RWPE2 (cell line): Measurements from ENCODE around the gene ZNF138.
"Not testable (repeated sequence)": the region's sequence is repeated elsewhere in the genome, so short reads cannot be mapped to it uniquely, and the experiment has no call there.

Source experiments
- ATAC-seq: fragments of 200-7000 bp; cut with Tn5 transposase; 3 replicates; pipeline ENCODE4 v1.9.1; 2021; ENCODE audit warnings: low read depth
- DNase-seq: peaks from one replicate; pipeline ENCODE4 v3.0.0-alpha.2; 2020; ENCODE audit warnings: low spot score
- H3K27ac ChIP-seq: fragments of 450-650 bp; 2 replicates; pipeline ENCODE4 v1.5.1; 2017; ENCODE audit warnings: mild to moderate bottlenecking; ENCODE audit not compliant: poor library complexity, severe bottlenecking
- H3K27me3 ChIP-seq: fragments of 250-450 bp; sonication (Bioruptor Pico); 2 replicates; pipeline ENCODE4 v1.5.1; 2021; ENCODE audit warnings: mild to moderate bottlenecking, moderate library complexity; ENCODE audit not compliant: insufficient read depth, poor library complexity, severe bottlenecking
- H3K36me3 ChIP-seq: fragments of 250-450 bp; sonication (Bioruptor Pico); 2 replicates; pipeline ENCODE4 v1.5.1; 2020; ENCODE audit warnings: low read depth, mild to moderate bottlenecking, moderate library complexity
- H3K4me1 ChIP-seq: fragments of 250-450 bp; sonication (Bioruptor Pico); 2 replicates; pipeline ENCODE4 v1.5.1; 2021; ENCODE audit warnings: mild to moderate bottlenecking, moderate library complexity; ENCODE audit not compliant: insufficient read depth, poor library complexity, severe bottlenecking
- H3K4me3 ChIP-seq: fragments of 250-450 bp; sonication (Bioruptor Pico); 2 replicates; pipeline ENCODE4 v1.5.1; 2021; ENCODE audit warnings: mild to moderate bottlenecking, moderate library complexity; ENCODE audit not compliant: severe bottlenecking
- H3K9me3 ChIP-seq: fragments of 250-450 bp; sonication (Bioruptor Pico); 2 replicates; pipeline ENCODE4 v1.5.1; 2021; ENCODE audit warnings: mild to moderate bottlenecking, moderate library complexity; ENCODE audit not compliant: severe bottlenecking
- TF ChIP-seq, protein P1 (sequence below): fragments of 450-650 bp; IDR thresholded peaks from one replicate; pipeline ENCODE4 v1.5.1; 2017; ENCODE audit warnings: mild to moderate bottlenecking, moderate library complexity; ENCODE audit not compliant: poor library complexity, severe bottlenecking

Gene ZNF138

DNA sequence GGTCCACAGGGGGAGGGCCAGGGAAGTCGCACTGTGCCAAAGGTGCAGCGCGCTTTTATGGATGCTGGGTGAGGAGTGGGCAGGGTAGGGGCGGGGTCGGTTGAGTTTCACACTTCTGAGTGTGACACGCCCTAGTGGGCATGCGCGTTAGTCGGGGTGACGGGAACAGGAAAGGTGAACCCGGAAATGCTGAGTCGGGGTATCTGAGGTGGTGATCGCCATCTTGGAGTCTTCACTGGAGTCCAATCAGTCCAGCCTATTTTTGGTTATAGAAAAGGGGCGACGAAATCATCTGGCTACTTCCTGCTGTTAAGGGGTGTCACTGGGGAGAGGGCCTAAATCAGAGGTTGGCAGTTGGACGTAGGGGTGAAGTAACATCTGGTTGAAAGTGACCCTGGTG, 40.8 kb downstream of the ZNF138 start:
- H3K4me3 ChIP-seq, result no peak overlapping the region

DNA sequence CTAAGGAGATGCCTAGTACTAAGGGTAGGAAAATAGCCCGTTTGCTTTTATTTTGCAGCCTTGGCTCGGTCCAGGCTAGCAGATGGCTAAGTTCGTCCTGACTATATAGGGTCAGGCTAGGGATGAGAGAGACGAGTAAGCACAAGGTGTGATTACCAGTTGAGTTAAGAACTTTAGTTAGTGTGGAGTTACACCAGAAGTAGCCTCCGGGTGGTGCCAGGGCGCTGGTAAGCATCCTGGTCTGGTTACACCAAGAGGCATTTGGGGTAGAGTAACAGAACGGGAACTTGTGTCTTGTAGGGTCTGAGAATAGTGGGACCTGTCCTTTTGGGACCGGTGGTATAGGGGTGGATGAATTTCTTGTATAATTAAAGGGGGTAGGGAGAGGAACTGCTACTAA, 41.6 kb downstream of the ZNF138 start:
- peaks cover 11% of the 10 kb centered on the region for H3K36me3 ChIP-seq
- ATAC-seq, H3K27me3 ChIP-seq, H3K9me3 ChIP-seq, H3K4me3 ChIP-seq, DNase-seq, H3K27ac ChIP-seq, H3K4me1 ChIP-seq: not testable (repeated sequence)

More for the DNA sequence above, 40.8 kb downstream of the ZNF138 start:
- no peaks in the 10 kb centered on the region for H3K27me3 ChIP-seq
- ATAC-seq, result no peak
- no peak overlapping the region for H3K27ac ChIP-seq
- TF ChIP-seq, protein P1, sequence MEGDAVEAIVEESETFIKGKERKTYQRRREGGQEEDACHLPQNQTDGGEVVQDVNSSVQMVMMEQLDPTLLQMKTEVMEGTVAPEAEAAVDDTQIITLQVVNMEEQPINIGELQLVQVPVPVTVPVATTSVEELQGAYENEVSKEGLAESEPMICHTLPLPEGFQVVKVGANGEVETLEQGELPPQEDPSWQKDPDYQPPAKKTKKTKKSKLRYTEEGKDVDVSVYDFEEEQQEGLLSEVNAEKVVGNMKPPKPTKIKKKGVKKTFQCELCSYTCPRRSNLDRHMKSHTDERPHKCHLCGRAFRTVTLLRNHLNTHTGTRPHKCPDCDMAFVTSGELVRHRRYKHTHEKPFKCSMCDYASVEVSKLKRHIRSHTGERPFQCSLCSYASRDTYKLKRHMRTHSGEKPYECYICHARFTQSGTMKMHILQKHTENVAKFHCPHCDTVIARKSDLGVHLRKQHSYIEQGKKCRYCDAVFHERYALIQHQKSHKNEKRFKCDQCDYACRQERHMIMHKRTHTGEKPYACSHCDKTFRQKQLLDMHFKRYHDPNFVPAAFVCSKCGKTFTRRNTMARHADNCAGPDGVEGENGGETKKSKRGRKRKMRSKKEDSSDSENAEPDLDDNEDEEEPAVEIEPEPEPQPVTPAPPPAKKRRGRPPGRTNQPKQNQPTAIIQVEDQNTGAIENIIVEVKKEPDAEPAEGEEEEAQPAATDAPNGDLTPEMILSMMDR, result no peak
- no peak for DNase-seq
- H3K36me3 ChIP-seq, result peaks cover 16% of the 10 kb centered on the region
- H3K9me3 ChIP-seq, result no peaks in the 10 kb centered on the region
- H3K4me1 ChIP-seq, result no peaks in the 10 kb centered on the region

DNA sequence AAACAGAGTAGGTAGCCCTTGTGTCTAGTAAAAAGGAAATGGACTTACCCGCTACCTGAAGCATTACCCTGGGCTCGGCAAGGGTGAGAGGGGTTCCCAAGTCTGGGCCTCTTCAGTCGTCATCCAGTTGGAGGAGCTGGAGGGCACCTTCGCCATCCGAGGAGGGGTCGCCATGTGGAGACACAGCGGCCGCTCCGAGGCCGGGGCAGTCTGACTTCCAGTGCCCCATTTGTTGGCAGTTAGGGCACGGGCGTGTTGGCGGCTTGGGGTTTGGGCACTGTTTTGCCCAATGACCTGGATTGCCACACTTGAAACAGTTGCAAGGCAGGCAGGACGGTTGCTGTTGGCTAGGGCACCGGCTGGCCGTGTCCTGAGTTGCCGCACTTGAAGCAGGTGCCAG, 43.8 kb downstream of the ZNF138 start:
- not testable (repeated sequence) for H3K27ac ChIP-seq, ATAC-seq, H3K36me3 ChIP-seq, DNase-seq, H3K4me3 ChIP-seq, H3K4me1 ChIP-seq, H3K9me3 ChIP-seq, H3K27me3 ChIP-seq

DNA sequence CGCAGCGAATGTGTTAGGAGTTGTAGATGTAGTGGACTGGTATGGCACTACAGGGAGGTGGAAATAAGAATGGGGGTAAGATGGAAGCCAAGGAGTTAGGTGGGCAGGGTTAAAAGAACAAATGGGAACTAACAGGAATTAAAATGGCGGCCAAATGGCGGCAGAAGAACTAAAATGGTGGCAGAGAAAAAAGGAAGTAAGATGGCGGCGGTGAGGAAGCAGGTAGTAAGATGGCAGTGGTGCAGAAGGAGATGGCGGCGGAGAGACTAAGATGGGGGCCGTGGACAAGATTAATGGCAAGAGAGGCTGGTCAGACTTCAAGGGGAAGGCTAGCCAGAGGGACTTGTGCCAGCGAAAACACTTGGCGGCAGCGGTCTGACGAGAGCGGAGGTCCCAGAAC, 44.5 kb downstream of the ZNF138 start:
- H3K27me3 ChIP-seq, result no peaks in the 10 kb centered on the region
- TF ChIP-seq, protein P1, result no peak
- H3K27ac ChIP-seq, result no peak overlapping the region
- DNase-seq (no peak), ATAC-seq (no peak)
- H3K36me3 ChIP-seq, result no peaks in the 10 kb centered on the region
- H3K4me1 ChIP-seq, result no peaks in the 10 kb centered on the region
- H3K4me3 ChIP-seq, result no peak overlapping the region
- no peaks in the 10 kb centered on the region for H3K9me3 ChIP-seq

DNA sequence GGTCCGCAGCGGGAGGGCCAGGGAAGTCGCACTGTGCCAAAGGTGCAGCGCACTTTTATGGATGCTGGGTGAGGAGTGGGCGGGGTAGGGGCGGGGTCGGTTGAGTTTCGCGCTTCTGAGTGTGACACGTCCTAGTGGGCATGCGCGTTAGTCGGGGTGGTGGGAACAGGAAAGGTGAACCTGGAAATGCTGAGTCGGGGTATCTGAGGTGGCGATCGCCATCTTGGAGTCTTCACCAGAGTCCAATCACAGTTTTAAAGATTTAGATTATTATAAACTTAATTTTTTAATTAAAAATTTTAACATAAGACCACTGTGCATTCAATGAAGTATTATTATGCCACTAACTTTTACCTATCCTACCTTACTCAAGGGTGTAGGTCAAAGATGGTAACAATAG, 45.7 kb downstream of the ZNF138 start:
- DNase-seq, result no peak
- H3K36me3 ChIP-seq, result no peaks in the 10 kb centered on the region
- no peaks in the 10 kb centered on the region for H3K9me3 ChIP-seq
- no peak overlapping the region for H3K4me3 ChIP-seq
- no peaks in the 10 kb centered on the region for H3K27me3 ChIP-seq
- TF ChIP-seq, protein P1, result no peak
- no peak for ATAC-seq
- H3K4me1 ChIP-seq, result no peaks in the 10 kb centered on the region
- H3K27ac ChIP-seq, result no peak overlapping the region

DNA sequence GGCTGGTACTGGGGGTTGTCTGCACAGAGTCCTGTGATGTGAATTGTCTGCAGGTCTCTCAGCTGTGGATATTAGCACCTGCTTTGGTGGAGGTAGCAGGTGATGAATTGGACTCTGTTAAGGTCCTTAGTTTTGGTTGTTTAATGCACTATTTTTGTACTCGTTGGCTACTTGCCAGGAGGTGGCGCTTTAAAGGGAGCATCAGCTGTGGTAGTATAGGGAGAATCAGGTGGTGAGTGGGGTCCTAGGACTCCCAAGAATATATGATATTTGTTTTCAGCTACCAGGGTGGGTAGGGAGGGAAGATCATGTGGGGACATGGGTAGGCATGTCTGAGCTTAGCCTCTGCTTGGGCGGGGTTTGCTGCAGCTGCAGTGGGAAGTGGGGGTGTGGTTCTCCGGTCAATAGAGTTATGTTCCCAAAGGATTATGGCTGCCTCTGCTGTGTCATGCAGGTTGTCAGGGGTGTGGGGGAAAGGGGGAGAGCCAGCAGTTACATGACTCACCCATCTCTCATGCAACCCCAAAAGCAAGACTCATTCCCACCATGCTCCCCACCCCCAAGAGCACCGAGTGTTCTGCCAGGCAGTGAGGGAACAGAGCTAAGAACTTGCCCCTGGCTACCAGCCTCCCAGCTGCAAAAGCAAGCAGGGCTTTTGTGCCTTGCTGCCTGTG, 55.2 kb downstream of the ZNF138 start:
- TF ChIP-seq, protein P1, result no peak
- ATAC-seq (peak; percentile 96), DNase-seq (peak; percentile 66)
- no peaks in the 10 kb centered on the region for H3K36me3 ChIP-seq
- H3K27me3 ChIP-seq, result no peaks in the 10 kb centered on the region
- H3K4me3 ChIP-seq, result no peak overlapping the region
- no peaks in the 10 kb centered on the region for H3K9me3 ChIP-seq
- H3K27ac ChIP-seq, result peak overlapping the region; percentile 24
- no peaks in the 10 kb centered on the region for H3K4me1 ChIP-seq
